Measurements from ENCODE around the gene CCNI. TPM values are rescaled to one million over a fixed set of nuclear protein-coding genes. Genes with fewer than 3 reads are reported as not detected.
"Not testable (repeated sequence)": the region's sequence is repeated elsewhere in the genome, so short reads cannot be mapped to it uniquely, and the experiment has no call there.

CCNI gene
- polyA plus RNA-seq, 4 donors: 370 to 508 (median 407) TPM

GRCh38 chr4:77040854-77041725 lies 34.7 kb downstream of the CCNI start:
- DNase-seq (ENCODE audit: low read depth in 4 of 4, low spot score in 3 of 4): no peak

- no peak for DNase-seq (ENCODE audit: low read depth in 4 of 4, low spot score in 3 of 4)
Measured at GRCh38 chr4:77040270-77040669, 35.5 kb downstream of the CCNI start.

- DNase-seq (ENCODE audit: low read depth in 4 of 4, low spot score in 3 of 4): no peak
Measured at GRCh38 chr4:77039796-77040195, 36.0 kb downstream of the CCNI start.

- DNase-seq (ENCODE audit: low read depth in 4 of 4, low spot score in 3 of 4): no peak
Measured at GRCh38 chr4:77037736-77038135, 38.1 kb downstream of the CCNI start.

GRCh38 chr4:77037168-77037567 lies 38.6 kb downstream of the CCNI start:
- DNase-seq (ENCODE audit: low read depth in 4 of 4, low spot score in 3 of 4): not testable (repeated sequence)

GRCh38 chr4:77036206-77036605 lies 39.6 kb downstream of the CCNI start:
- DNase-seq (ENCODE audit: low read depth in 4 of 4, low spot score in 3 of 4): no peak

GRCh38 chr4:77035153-77035552 lies 40.6 kb downstream of the CCNI start:
- DNase-seq (ENCODE audit: low read depth in 4 of 4, low spot score in 3 of 4): no peak

- DNase-seq (ENCODE audit: low read depth in 4 of 4, low spot score in 3 of 4): no peak
Measured at GRCh38 chr4:77031544-77031943, 44.2 kb downstream of the CCNI start.

- not testable (repeated sequence) for DNase-seq (ENCODE audit: low read depth in 4 of 4, low spot score in 3 of 4)
Measured at GRCh38 chr4:77029757-77030156, 46.0 kb downstream of the CCNI start.

GRCh38 chr4:77028246-77028645 lies 47.5 kb downstream of the CCNI start:
- DNase-seq (ENCODE audit: low read depth in 4 of 4, low spot score in 3 of 4): no peak

GRCh38 chr4:77026322-77026704 lies 49.5 kb downstream of the CCNI start:
- no peak for DNase-seq (ENCODE audit: low read depth in 4 of 4, low spot score in 3 of 4)

- DNase-seq (ENCODE audit: low read depth in 4 of 4, low spot score in 3 of 4): no peak
Measured at GRCh38 chr4:77025643-77026321, 50.0 kb downstream of the CCNI start.

GRCh38 chr4:77023920-77024319 lies 51.9 kb downstream of the CCNI start:
- DNase-seq (ENCODE audit: low read depth in 4 of 4, low spot score in 3 of 4): no peak

- no peak for DNase-seq (ENCODE audit: low read depth in 4 of 4, low spot score in 3 of 4)
Measured at GRCh38 chr4:77022560-77023179, 53.1 kb downstream of the CCNI start.

- no peak for DNase-seq (ENCODE audit: low read depth in 4 of 4, low spot score in 3 of 4)
Measured at GRCh38 chr4:77021614-77022089, 54.1 kb downstream of the CCNI start.

GRCh38 chr4:77020017-77020416 lies 55.8 kb downstream of the CCNI start:
- DNase-seq (ENCODE audit: low read depth in 4 of 4, low spot score in 3 of 4): no peak

GRCh38 chr4:77015390-77015789 lies 60.4 kb downstream of the CCNI start:
- DNase-seq (ENCODE audit: low read depth in 4 of 4, low spot score in 3 of 4): no peak

GRCh38 chr4:77014256-77014655 lies 61.5 kb downstream of the CCNI start:
- DNase-seq (ENCODE audit: low read depth in 4 of 4, low spot score in 3 of 4): no peak

- DNase-seq (ENCODE audit: low read depth in 4 of 4, low spot score in 3 of 4): no peak
Measured at GRCh38 chr4:77012726-77013125, 63.1 kb downstream of the CCNI start.

- DNase-seq (ENCODE audit: low read depth in 4 of 4, low spot score in 3 of 4): no peak
Measured at GRCh38 chr4:77010841-77011354, 64.9 kb downstream of the CCNI start.

GRCh38 chr4:77009511-77010115 lies 66.2 kb downstream of the CCNI start:
- DNase-seq (ENCODE audit: low read depth in 4 of 4, low spot score in 3 of 4): no peak

Data from left renal pelvis (tissue), 4 donors.